Neural cell (in vitro differentiated cells): ENCODE results near the gene ELMO1.

ENCODE experiments used
- MXI1 ChIP-seq: fragments of 450-650 bp; conservative IDR thresholded peaks from 2 replicates; pipeline ENCODE4 v1.6.1; 2014; ENCODE audit warnings: antibody characterized with exemption, mild to moderate bottlenecking; ENCODE audit not compliant: poor library complexity, severe bottlenecking
- POLR2AphosphoS5 ChIP-seq: IDR thresholded peaks from 2 replicates; pipeline ENCODE4 v1.6.1; 2012
- RAD21 ChIP-seq: fragments of 450-650 bp; conservative IDR thresholded peaks from 2 replicates; pipeline ENCODE4 v1.6.1; 2014; ENCODE audit warnings: antibody characterized with exemption, mild to moderate bottlenecking, moderate library complexity
- SMC3 ChIP-seq: fragments of 450-650 bp; conservative IDR thresholded peaks from 2 replicates; pipeline ENCODE4 v1.6.1; 2014; ENCODE audit warnings: antibody characterized with exemption, mild to moderate bottlenecking, moderate library complexity; ENCODE audit not compliant: poor library complexity
- TAF1 ChIP-seq: IDR thresholded peaks from 2 replicates; pipeline ENCODE4 v1.6.1; 2012; ENCODE audit warnings: low read depth
- TF ChIP-seq, protein P1 (sequence below): fragments of 450-650 bp; IDR thresholded peaks from 2 replicates; pipeline ENCODE4 v1.5.1; 2014; ENCODE audit warnings: antibody characterized with exemption, mild to moderate bottlenecking, moderate library complexity; ENCODE audit not compliant: poor library complexity, severe bottlenecking

- TF ChIP-seq, protein P1, sequence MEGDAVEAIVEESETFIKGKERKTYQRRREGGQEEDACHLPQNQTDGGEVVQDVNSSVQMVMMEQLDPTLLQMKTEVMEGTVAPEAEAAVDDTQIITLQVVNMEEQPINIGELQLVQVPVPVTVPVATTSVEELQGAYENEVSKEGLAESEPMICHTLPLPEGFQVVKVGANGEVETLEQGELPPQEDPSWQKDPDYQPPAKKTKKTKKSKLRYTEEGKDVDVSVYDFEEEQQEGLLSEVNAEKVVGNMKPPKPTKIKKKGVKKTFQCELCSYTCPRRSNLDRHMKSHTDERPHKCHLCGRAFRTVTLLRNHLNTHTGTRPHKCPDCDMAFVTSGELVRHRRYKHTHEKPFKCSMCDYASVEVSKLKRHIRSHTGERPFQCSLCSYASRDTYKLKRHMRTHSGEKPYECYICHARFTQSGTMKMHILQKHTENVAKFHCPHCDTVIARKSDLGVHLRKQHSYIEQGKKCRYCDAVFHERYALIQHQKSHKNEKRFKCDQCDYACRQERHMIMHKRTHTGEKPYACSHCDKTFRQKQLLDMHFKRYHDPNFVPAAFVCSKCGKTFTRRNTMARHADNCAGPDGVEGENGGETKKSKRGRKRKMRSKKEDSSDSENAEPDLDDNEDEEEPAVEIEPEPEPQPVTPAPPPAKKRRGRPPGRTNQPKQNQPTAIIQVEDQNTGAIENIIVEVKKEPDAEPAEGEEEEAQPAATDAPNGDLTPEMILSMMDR = no peak
- TF ChIP-seq SMC3 (no peak), RAD21 (no peak), POLR2AphosphoS5 (no peak), TAF1 (no peak), MXI1 (no peak)
Measured at GRCh38 chr7:37480041-37481031, 31.7 kb upstream of the ELMO1 start.
